GM23248 (cell line): ENCODE measurements around the gene PSMG4.

Experiments
- EZH2 ChIP-seq: fragments of 200-600 bp; sonication (generic); IDR thresholded peaks from 2 replicates; pipeline ENCODE4 v1.6.1; 2018; ENCODE audit warnings: antibody characterized with exemption, mild to moderate bottlenecking; ENCODE audit not compliant: insufficient read depth, poor library complexity, severe bottlenecking
- EZH2phosphoT487 ChIP-seq: fragments of 200-600 bp; sonication (generic); IDR thresholded peaks from 2 replicates; pipeline ENCODE4 v1.6.1; 2018; ENCODE audit warnings: antibody characterized with exemption, moderate library complexity, mild to moderate bottlenecking, low read depth; ENCODE audit not compliant: insufficient read depth

GRCh38 chr6:3263096-3263495, 4.3 kb downstream of the PSMG4 start:
- no peak for TF ChIP-seq EZH2
- TF ChIP-seq EZH2phosphoT487, result no peak
